GM21619 (cell line): Measurements from ENCODE around the gene OR11G2.
"Not testable (repeated sequence)": the region's sequence is repeated elsewhere in the genome, so short reads cannot be mapped to it uniquely, and the experiment has no call there.

Experiments used
- ATAC-seq: cut with Tn5 transposase; IDR thresholded peaks from one replicate; pipeline ENCODE4 v1.9.1; 2021; ENCODE audit not compliant: unreplicated experiment

The OR11G2 gene

GRCh38 chr14:20190596-20190995 is at the start of gene OR11G2:
Gene OR11G2, plus strand, starts transcription at chr14:20190896. Its CDS starts 6,542 bp downstream, at chr14:20197438.
- no peak for ATAC-seq

GRCh38 chr14:20143911-20144310 is 46.8 kb upstream of the OR11G2 start:
- no peak for ATAC-seq

- no peak for ATAC-seq
These were observed 45.9 kb upstream of the OR11G2 start for GRCh38 chr14:20144820-20145219.

- ATAC-seq: no peak
These were observed 26.2 kb upstream of the OR11G2 start for GRCh38 chr14:20164462-20164861.

GRCh38 chr14:20167091-20167490 is 23.6 kb upstream of the OR11G2 start:
- no peak for ATAC-seq

- not testable (repeated sequence) for ATAC-seq
These were observed 20.8 kb upstream of the OR11G2 start for GRCh38 chr14:20169852-20170251.

GRCh38 chr14:20174205-20174604 is 16.5 kb upstream of the OR11G2 start:
- ATAC-seq: not testable (repeated sequence)

- ATAC-seq: no peak
These were observed 14.4 kb upstream of the OR11G2 start for GRCh38 chr14:20176330-20176729.

GRCh38 chr14:20177433-20177974 is 13.2 kb upstream of the OR11G2 start:
- ATAC-seq: no peak

- ATAC-seq: no peak
These were observed 11.5 kb upstream of the OR11G2 start for GRCh38 chr14:20179218-20179617.

GRCh38 chr14:20179880-20180279 is 10.8 kb upstream of the OR11G2 start:
- ATAC-seq: no peak

- no peak for ATAC-seq
These were observed 10.2 kb upstream of the OR11G2 start for GRCh38 chr14:20180486-20180885.

GRCh38 chr14:20184181-20184580 is 6.5 kb upstream of the OR11G2 start:
- ATAC-seq: no peak

GRCh38 chr14:20191396-20191795 is 700 bp downstream of the OR11G2 start:
- ATAC-seq: no peak

GRCh38 chr14:20194101-20194500 is 3.4 kb downstream of the OR11G2 start:
- no peak for ATAC-seq

- ATAC-seq: not testable (repeated sequence)
These were observed 4.5 kb downstream of the OR11G2 start for GRCh38 chr14:20195170-20195569.

- ATAC-seq: no peak
These were observed 5.2 kb downstream of the OR11G2 start for GRCh38 chr14:20195911-20196310.

- ATAC-seq: no peak
These were observed 6.8 kb downstream of the OR11G2 start for GRCh38 chr14:20197459-20197858.

GRCh38 chr14:20198991-20199390 is 8.3 kb downstream of the OR11G2 start:
- ATAC-seq: no peak

GRCh38 chr14:20204721-20205120 is 14.0 kb downstream of the OR11G2 start:
- ATAC-seq: no peak

GRCh38 chr14:20209595-20209994 is 18.9 kb downstream of the OR11G2 start:
- ATAC-seq: no peak

- ATAC-seq: not testable (repeated sequence)
These were observed 21.7 kb downstream of the OR11G2 start for GRCh38 chr14:20212406-20212805.

GRCh38 chr14:20215196-20215595 is 24.5 kb downstream of the OR11G2 start:
- ATAC-seq: no peak
